Measurements from ENCODE around the gene IVL. TPM values are rescaled to one million over a fixed set of nuclear protein-coding genes. Genes with fewer than 3 reads are reported as not detected.

Gene IVL
- total RNA-seq: not detected in 2 replicates

GRCh38 chr1:152907686-152908601, at the start of gene IVL:
Gene IVL (plus strand): TSS chr1:152908546. CDS start chr1:152909798, 1,252 bp downstream.
- Mint-ChIP-seq H3K36me3 (ENCODE audit: low read depth) (no peaks in the 10 kb centered on the region), H3K9me3 (no peaks in the 10 kb centered on the region), H3K4me3 (ENCODE audit: low read depth) (no peak within 1 kb of the TSS), H3K27ac (peak within 1 kb of the TSS; percentile 6), H3K27me3 (ENCODE audit: low read depth) (peaks cover 3% of the 10 kb centered on the region), H3K4me1 (ENCODE audit: low read depth) (peaks cover 6% of the 10 kb centered on the region)
- no peak for DNase-seq (ENCODE audit: low spot score)
- intact Hi-C loops (cut with micrococcal nuclease): no loop called here

GRCh38 chr1:152859696-152860095, 48.6 kb upstream of the IVL start, which contains the start of gene LCE7A:
Gene LCE7A (plus strand): TSS chr1:152859996. CDS start chr1:152860698, 702 bp downstream.
- no peaks in the 10 kb centered on the region for H3K36me3 Mint-ChIP-seq (ENCODE audit: low read depth)
- H3K9me3 Mint-ChIP-seq: no peaks in the 10 kb centered on the region
- no peak within 1 kb of the TSS for H3K4me3 Mint-ChIP-seq (ENCODE audit: low read depth)
- DNase-seq (ENCODE audit: low spot score): no peak
- intact Hi-C loops (cut with micrococcal nuclease): no loop called here
- no peaks in the 10 kb centered on the region for H3K27me3 Mint-ChIP-seq (ENCODE audit: low read depth)
- no peaks in the 10 kb centered on the region for H3K4me1 Mint-ChIP-seq (ENCODE audit: low read depth)
- no peak within 1 kb of the TSS for H3K27ac Mint-ChIP-seq

GRCh38 chr1:152860129-152860528, 48.2 kb upstream of the IVL start:
- no peaks in the 10 kb centered on the region for H3K27me3 Mint-ChIP-seq (ENCODE audit: low read depth)
- no peaks in the 10 kb centered on the region for H3K9me3 Mint-ChIP-seq
- no peaks in the 10 kb centered on the region for H3K4me1 Mint-ChIP-seq (ENCODE audit: low read depth)
- intact Hi-C loops (cut with micrococcal nuclease): no loop called here
- no peak overlapping the region for H3K27ac Mint-ChIP-seq
- no peaks in the 10 kb centered on the region for H3K36me3 Mint-ChIP-seq (ENCODE audit: low read depth)
- no peak for DNase-seq (ENCODE audit: low spot score)
- H3K4me3 Mint-ChIP-seq (ENCODE audit: low read depth): no peak overlapping the region

GRCh38 chr1:152861374-152861773, 47.0 kb upstream of the IVL start:
- DNase-seq (ENCODE audit: low spot score): no peak
- Mint-ChIP-seq H3K4me1 (ENCODE audit: low read depth) (no peaks in the 10 kb centered on the region), H3K27me3 (ENCODE audit: low read depth) (no peaks in the 10 kb centered on the region), H3K27ac (no peak overlapping the region), H3K4me3 (ENCODE audit: low read depth) (no peak overlapping the region), H3K9me3 (no peaks in the 10 kb centered on the region), H3K36me3 (ENCODE audit: low read depth) (no peaks in the 10 kb centered on the region)
- intact Hi-C loops (cut with micrococcal nuclease): no loop called here

- DNase-seq (ENCODE audit: low spot score): no peak
- H3K27me3 Mint-ChIP-seq (ENCODE audit: low read depth): no peaks in the 10 kb centered on the region
- intact Hi-C loops (cut with micrococcal nuclease): no loop called here
- no peaks in the 10 kb centered on the region for H3K36me3 Mint-ChIP-seq (ENCODE audit: low read depth)
- H3K4me3 Mint-ChIP-seq (ENCODE audit: low read depth): no peak overlapping the region
- H3K4me1 Mint-ChIP-seq (ENCODE audit: low read depth): no peaks in the 10 kb centered on the region
- H3K27ac Mint-ChIP-seq: no peak overlapping the region
- H3K9me3 Mint-ChIP-seq: no peaks in the 10 kb centered on the region
These were observed 43.9 kb upstream of the IVL start for GRCh38 chr1:152864443-152864842.

GRCh38 chr1:152866321-152866720, 42.0 kb upstream of the IVL start:
- H3K9me3 Mint-ChIP-seq: no peaks in the 10 kb centered on the region
- H3K27me3 Mint-ChIP-seq (ENCODE audit: low read depth): peaks cover 2% of the 10 kb centered on the region
- no peak overlapping the region for H3K4me3 Mint-ChIP-seq (ENCODE audit: low read depth)
- no peaks in the 10 kb centered on the region for H3K4me1 Mint-ChIP-seq (ENCODE audit: low read depth)
- no peak overlapping the region for H3K27ac Mint-ChIP-seq
- no peaks in the 10 kb centered on the region for H3K36me3 Mint-ChIP-seq (ENCODE audit: low read depth)
- DNase-seq (ENCODE audit: low spot score): no peak
- intact Hi-C loops (cut with micrococcal nuclease): no loop called here

GRCh38 chr1:152869808-152870419, 38.4 kb upstream of the IVL start:
- intact Hi-C loops (cut with micrococcal nuclease): loop anchor here (1.0 kb wide), 1 partner anchor 353 kb away; no protein-coding TSS in a partner anchor
- H3K27me3 Mint-ChIP-seq (ENCODE audit: low read depth): peaks cover 5% of the 10 kb centered on the region
- H3K4me1 Mint-ChIP-seq (ENCODE audit: low read depth): no peaks in the 10 kb centered on the region
- H3K9me3 Mint-ChIP-seq: no peaks in the 10 kb centered on the region
- no peaks in the 10 kb centered on the region for H3K36me3 Mint-ChIP-seq (ENCODE audit: low read depth)
- no peak overlapping the region for H3K27ac Mint-ChIP-seq
- no peak overlapping the region for H3K4me3 Mint-ChIP-seq (ENCODE audit: low read depth)
- peak; percentile 46 for DNase-seq (ENCODE audit: low spot score)

- no peak overlapping the region for H3K27ac Mint-ChIP-seq
- DNase-seq (ENCODE audit: low spot score): no peak
- no peaks in the 10 kb centered on the region for H3K9me3 Mint-ChIP-seq
- no peaks in the 10 kb centered on the region for H3K36me3 Mint-ChIP-seq (ENCODE audit: low read depth)
- no peaks in the 10 kb centered on the region for H3K4me1 Mint-ChIP-seq (ENCODE audit: low read depth)
- peaks cover 5% of the 10 kb centered on the region for H3K27me3 Mint-ChIP-seq (ENCODE audit: low read depth)
- intact Hi-C loops (cut with micrococcal nuclease): no loop called here
- no peak overlapping the region for H3K4me3 Mint-ChIP-seq (ENCODE audit: low read depth)
These were observed 37.3 kb upstream of the IVL start for GRCh38 chr1:152870831-152871730.

GRCh38 chr1:152871731-152872126, 36.6 kb upstream of the IVL start:
- Mint-ChIP-seq H3K36me3 (ENCODE audit: low read depth) (no peaks in the 10 kb centered on the region), H3K4me1 (ENCODE audit: low read depth) (no peaks in the 10 kb centered on the region), H3K9me3 (no peaks in the 10 kb centered on the region), H3K27me3 (ENCODE audit: low read depth) (peaks cover 7% of the 10 kb centered on the region), H3K27ac (no peak overlapping the region), H3K4me3 (ENCODE audit: low read depth) (no peak overlapping the region)
- intact Hi-C loops (cut with micrococcal nuclease): no loop called here
- no peak for DNase-seq (ENCODE audit: low spot score)

GRCh38 chr1:152873495-152873894, 34.9 kb upstream of the IVL start:
- Mint-ChIP-seq H3K27ac (no peak overlapping the region), H3K4me1 (ENCODE audit: low read depth) (no peaks in the 10 kb centered on the region), H3K9me3 (no peaks in the 10 kb centered on the region), H3K27me3 (ENCODE audit: low read depth) (peaks cover 7% of the 10 kb centered on the region), H3K36me3 (ENCODE audit: low read depth) (no peaks in the 10 kb centered on the region), H3K4me3 (ENCODE audit: low read depth) (no peak overlapping the region)
- intact Hi-C loops (cut with micrococcal nuclease): no loop called here
- DNase-seq (ENCODE audit: low spot score): no peak

GRCh38 chr1:152876827-152877226, 31.5 kb upstream of the IVL start:
- intact Hi-C loops (cut with micrococcal nuclease): no loop called here
- Mint-ChIP-seq H3K27me3 (ENCODE audit: low read depth) (peaks cover 3% of the 10 kb centered on the region), H3K9me3 (no peaks in the 10 kb centered on the region), H3K36me3 (ENCODE audit: low read depth) (no peaks in the 10 kb centered on the region), H3K27ac (no peak overlapping the region), H3K4me1 (ENCODE audit: low read depth) (no peaks in the 10 kb centered on the region), H3K4me3 (ENCODE audit: low read depth) (no peak overlapping the region)
- no peak for DNase-seq (ENCODE audit: low spot score)

- intact Hi-C loops (cut with micrococcal nuclease): no loop called here
- Mint-ChIP-seq H3K27me3 (ENCODE audit: low read depth) (peaks cover 3% of the 10 kb centered on the region), H3K27ac (no peak within 1 kb of the TSS), H3K4me3 (ENCODE audit: low read depth) (no peak within 1 kb of the TSS), H3K9me3 (no peaks in the 10 kb centered on the region), H3K4me1 (ENCODE audit: low read depth) (no peaks in the 10 kb centered on the region), H3K36me3 (ENCODE audit: low read depth) (no peaks in the 10 kb centered on the region)
- no peak for DNase-seq (ENCODE audit: low spot score)
These were observed 30.3 kb upstream of the IVL start, which contains the start of gene SMCP for GRCh38 chr1:152878042-152878441. Gene SMCP (plus strand): TSS chr1:152878322. CDS start chr1:152884423, 6,101 bp downstream.

Measured in activated T-helper 2 cell treated with anti-CD3 and anti-CD28 coated beads, Interferon-gamma antibody, Interleukin-2, Interleukin-4, amounts not matched to agents 10 μg/mL and 5 μg/mL and 100 μg/mL, durations not matched to agents 14 hours and 24 hours and 36 hours (primary cell).